Mesendoderm (in vitro differentiated cells): ENCODE data around the gene KRTAP19-5.

Experiments used
- DNase-seq: peaks from one replicate; pipeline ENCODE4 v3.0.0; 2013
- H2AK5ac ChIP-seq: 2 replicates; pipeline ENCODE4 v1.6.1; 2013; ENCODE audit warnings: low read length, inconsistent platforms
- H2BK120ac ChIP-seq: 2 replicates; pipeline ENCODE4 v1.6.1; 2013; ENCODE audit warnings: low read depth, mild to moderate bottlenecking, low read length, moderate library complexity, mixed read lengths
- H2BK15ac ChIP-seq: replicated peaks from 2 replicates; pipeline ENCODE4 v1.6.1; 2013; ENCODE audit warnings: low read depth, mild to moderate bottlenecking, moderate library complexity
- H2BK5ac ChIP-seq: 2 replicates; pipeline ENCODE4 v1.6.1; 2013; ENCODE audit warnings: low read length, inconsistent platforms
- H3K18ac ChIP-seq: 2 replicates; pipeline ENCODE4 v1.6.1; 2013; ENCODE audit warnings: mild to moderate bottlenecking, low read length, mixed read lengths
- H3K23ac ChIP-seq: one replicate; pipeline ENCODE4 v1.6.1; 2013; ENCODE audit warnings: low read length
- H3K27ac ChIP-seq: 2 replicates; pipeline ENCODE4 v1.5.1; 2013; ENCODE audit warnings: low read depth, mild to moderate bottlenecking, inconsistent platforms, low read length, moderate library complexity
- H3K27me3 ChIP-seq: 2 replicates; pipeline ENCODE4 v1.6.1; 2013; ENCODE audit warnings: low read length, control low read depth, mild to moderate bottlenecking, inconsistent platforms; ENCODE audit not compliant: insufficient read depth, poor library complexity
- H3K36me3 ChIP-seq: 2 replicates; pipeline ENCODE4 v1.6.1; 2013; ENCODE audit warnings: low read length, inconsistent platforms; ENCODE audit not compliant: control insufficient read depth, insufficient read depth
- H3K4ac ChIP-seq: one replicate; pipeline ENCODE4 v1.6.1; 2013; ENCODE audit warnings: low read depth, mild to moderate bottlenecking, low read length, moderate library complexity
- H3K4me1 ChIP-seq: 2 replicates; pipeline ENCODE4 v1.6.1; 2013; ENCODE audit warnings: low read depth, low read length, inconsistent platforms; ENCODE audit not compliant: control insufficient read depth
- H3K4me2 ChIP-seq: 2 replicates; pipeline ENCODE4 v1.6.1; 2013; ENCODE audit warnings: low read length
- H3K4me3 ChIP-seq: 2 replicates; pipeline ENCODE4 v1.5.1; 2013; ENCODE audit warnings: mild to moderate bottlenecking, low read length
- H3K56ac ChIP-seq: one replicate; pipeline ENCODE4 v1.6.1; 2013; ENCODE audit warnings: low read length
- H3K79me1 ChIP-seq: 2 replicates; pipeline ENCODE4 v1.6.1; 2013; ENCODE audit warnings: low read length, inconsistent platforms
- H3K79me2 ChIP-seq: 2 replicates; pipeline ENCODE4 v1.6.1; 2013; ENCODE audit warnings: mild to moderate bottlenecking, low read length; ENCODE audit not compliant: control insufficient read depth, insufficient read depth
- H3K9ac ChIP-seq: 2 replicates; pipeline ENCODE4 v1.6.1; 2013; ENCODE audit warnings: low read length, inconsistent platforms
- H4K5ac ChIP-seq: one replicate; pipeline ENCODE4 v1.6.1; 2013; ENCODE audit warnings: low read length
- H4K8ac ChIP-seq: one replicate; pipeline ENCODE4 v1.6.1; 2013; ENCODE audit warnings: low read depth, mild to moderate bottlenecking, control low read depth, low read length, moderate library complexity
- WGBS: extraction: QIAGEN DNeasy Blood & Tissue Kit; methylation state at CpG from one replicate; pipeline ENCODE4 v1.1.7; 2013; ENCODE audit warnings: low lambda C conversion rate, missing lambda C conversion rate; ENCODE audit not compliant: insufficient coverage; ENCODE audit errors: extremely low coverage; 5-methylcytosine and 5-hydroxymethylcytosine counted together

Gene KRTAP19-5

DNA sequence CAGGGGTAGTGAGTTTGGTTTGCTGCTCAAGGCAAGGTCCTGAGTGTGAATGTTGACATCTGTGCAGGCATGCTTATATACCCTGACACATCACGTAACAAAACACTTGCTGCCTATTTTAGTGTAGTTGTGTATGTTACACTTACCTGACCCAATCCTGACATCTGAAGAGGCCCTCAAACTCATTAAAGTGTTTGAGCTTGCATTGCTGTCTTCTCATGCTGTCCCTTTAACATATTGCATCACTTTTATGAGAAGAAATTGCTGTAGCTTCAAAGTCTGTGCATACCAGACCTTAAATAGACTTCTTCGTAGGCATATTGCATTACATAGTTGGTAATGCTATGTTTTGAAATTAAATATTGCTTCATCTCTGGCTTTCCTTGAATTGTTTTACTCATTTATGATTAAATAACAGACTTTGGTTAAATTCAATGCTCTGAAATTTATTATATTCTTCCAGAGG lies 9.9 kb downstream of the KRTAP19-5 start, which contains the start of gene KRTAP19-3:
Gene KRTAP19-3, minus strand, starts transcription at position 51 of the 466 bp plus-strand sequence. CDS start 56 bp downstream, outside the sequence.
- H3K79me1 ChIP-seq = no peaks in the 10 kb centered on the region
- no CpG with 5 or more reads among the region's 2 CpGs for WGBS

DNA sequence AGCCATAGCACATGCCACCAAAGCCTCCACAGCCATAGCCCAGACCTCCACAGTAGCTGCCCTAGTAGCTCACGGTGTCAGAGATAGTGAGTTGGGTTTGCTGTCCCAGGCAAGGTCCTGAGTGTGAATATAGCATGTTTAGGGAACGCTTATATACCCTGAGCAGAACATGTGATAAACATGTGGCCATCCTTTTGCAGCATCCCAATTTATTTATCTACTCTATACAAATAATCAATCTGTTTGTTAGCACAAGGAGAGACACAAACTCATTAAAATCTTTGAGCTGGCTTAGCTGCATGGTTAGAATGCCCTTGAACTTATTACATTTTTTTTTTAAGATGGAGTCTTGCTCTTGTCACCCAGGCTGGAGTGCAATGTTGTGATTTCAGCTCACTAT lies 14.6 kb downstream of the KRTAP19-5 start, which contains the start of gene KRTAP19-2:
Gene KRTAP19-2, minus strand, starts transcription at position 101 of the 400 bp plus-strand sequence. Its CDS starts 88 bp downstream, at position 13.
- no peak for DNase-seq
- H3K4me3 ChIP-seq = no peak within 1 kb of the TSS

More for the DNA sequence above, 9.9 kb downstream of the KRTAP19-5 start, which contains the start of gene KRTAP19-3:
- no peak within 1 kb of the TSS for H3K4me2 ChIP-seq
- no peak within 1 kb of the TSS for H3K9ac ChIP-seq
- H3K27me3 ChIP-seq = no peaks in the 10 kb centered on the region
- H3K79me2 ChIP-seq = no peaks in the 10 kb centered on the region
- H3K4me3 ChIP-seq = no peak within 1 kb of the TSS
- no peak within 1 kb of the TSS for H4K5ac ChIP-seq
- H3K23ac ChIP-seq = no peak within 1 kb of the TSS
- no peak within 1 kb of the TSS for H2BK120ac ChIP-seq
- no peak for DNase-seq
- no peak within 1 kb of the TSS for H3K4ac ChIP-seq
- no peak within 1 kb of the TSS for H2BK15ac ChIP-seq
- H2AK5ac ChIP-seq = no peak within 1 kb of the TSS
- no peak within 1 kb of the TSS for H3K18ac ChIP-seq
- no peak within 1 kb of the TSS for H3K56ac ChIP-seq
- no peaks in the 10 kb centered on the region for H3K4me1 ChIP-seq
- H3K27ac ChIP-seq = no peak within 1 kb of the TSS
- no peak within 1 kb of the TSS for H2BK5ac ChIP-seq
- H4K8ac ChIP-seq = no peak within 1 kb of the TSS
- H3K36me3 ChIP-seq = no peaks in the 10 kb centered on the region

DNA sequence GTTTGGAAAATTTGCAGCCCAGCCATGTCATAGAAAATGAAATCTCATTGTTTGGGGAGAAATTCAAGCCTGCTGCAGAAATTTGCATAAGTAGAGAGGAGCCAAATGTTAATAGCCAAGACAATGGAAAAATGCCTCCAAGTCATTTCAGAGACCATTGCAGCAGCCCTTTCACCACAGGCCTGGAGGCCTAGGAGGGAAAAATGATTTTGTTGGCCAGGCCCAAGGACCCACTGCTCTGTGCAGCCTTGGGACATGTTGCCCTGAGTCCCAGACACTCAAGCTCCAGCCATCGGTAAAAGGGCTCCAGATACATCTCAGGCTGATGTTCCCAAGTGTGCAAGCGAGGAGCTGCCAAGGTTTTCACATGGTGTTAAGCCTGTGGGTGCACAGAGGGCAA lies 15.8 kb downstream of the KRTAP19-5 start:
- Histone ChIP-seq H2BK5ac (no peak overlapping the region), H2AK5ac (no peak overlapping the region), H4K8ac (no peak overlapping the region), H3K4ac (no peak overlapping the region), H3K23ac (no peak overlapping the region), H3K56ac (no peak overlapping the region), H3K36me3 (no peaks in the 10 kb centered on the region), H3K4me1 (no peaks in the 10 kb centered on the region), H2BK120ac (no peak overlapping the region), H4K5ac (no peak overlapping the region), H3K27ac (no peak overlapping the region), H2BK15ac (no peak overlapping the region), H3K4me2 (no peak overlapping the region), H3K9ac (no peak overlapping the region), H3K18ac (no peak overlapping the region), H3K27me3 (no peaks in the 10 kb centered on the region), H3K79me1 (no peaks in the 10 kb centered on the region), H3K4me3 (no peak overlapping the region), H3K79me2 (no peaks in the 10 kb centered on the region)
- no peak for DNase-seq
- no CpG with 5 or more reads among the region's 2 CpGs for WGBS

More for the DNA sequence above, 14.6 kb downstream of the KRTAP19-5 start, which contains the start of gene KRTAP19-2:
- WGBS = no CpG with 5 or more reads among the region's 2 CpGs
- Histone ChIP-seq H3K79me2 (no peaks in the 10 kb centered on the region), H3K4me2 (no peak within 1 kb of the TSS), H3K79me1 (no peaks in the 10 kb centered on the region), H3K4me1 (no peaks in the 10 kb centered on the region), H3K27me3 (no peaks in the 10 kb centered on the region), H4K5ac (no peak within 1 kb of the TSS), H3K36me3 (no peaks in the 10 kb centered on the region), H2BK15ac (no peak within 1 kb of the TSS), H2AK5ac (no peak within 1 kb of the TSS), H3K9ac (no peak within 1 kb of the TSS), H3K56ac (no peak within 1 kb of the TSS), H3K23ac (no peak within 1 kb of the TSS), H3K27ac (no peak within 1 kb of the TSS), H2BK5ac (no peak within 1 kb of the TSS), H3K18ac (no peak within 1 kb of the TSS), H4K8ac (no peak within 1 kb of the TSS), H2BK120ac (no peak within 1 kb of the TSS), H3K4ac (no peak within 1 kb of the TSS)

DNA sequence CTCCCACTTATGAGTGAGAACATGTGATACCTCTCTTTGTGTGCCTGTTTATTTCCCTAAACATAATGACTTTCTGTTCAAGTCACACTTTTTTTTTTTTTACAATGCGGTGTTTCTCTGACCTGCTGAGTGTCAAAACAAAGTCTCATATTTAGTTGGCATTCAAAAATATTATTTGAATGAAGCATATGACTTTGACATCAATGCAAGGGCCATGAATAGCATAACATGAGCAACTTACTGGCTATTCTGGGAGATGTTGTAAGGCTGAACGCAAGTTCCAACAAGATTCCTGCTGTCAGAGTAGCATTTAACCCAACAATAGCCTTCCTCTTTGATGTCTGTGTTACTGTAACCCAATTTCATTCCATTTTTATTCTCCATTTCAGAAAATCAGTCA lies 19.8 kb downstream of the KRTAP19-5 start:
- no peak overlapping the region for H4K5ac ChIP-seq
- H2BK120ac ChIP-seq = no peak overlapping the region
- no peak overlapping the region for H3K18ac ChIP-seq
- no peak overlapping the region for H2BK15ac ChIP-seq
- no peak for DNase-seq
- H2BK5ac ChIP-seq = no peak overlapping the region
- H3K36me3 ChIP-seq = no peaks in the 10 kb centered on the region
- no CpG with 5 or more reads among the region's 2 CpGs for WGBS
- H3K79me1 ChIP-seq = no peaks in the 10 kb centered on the region
- no peak overlapping the region for H3K23ac ChIP-seq
- no peak overlapping the region for H3K9ac ChIP-seq
- no peak overlapping the region for H3K4me3 ChIP-seq
- H3K56ac ChIP-seq = no peak overlapping the region
- H3K79me2 ChIP-seq = no peaks in the 10 kb centered on the region
- no peak overlapping the region for H3K4ac ChIP-seq
- H4K8ac ChIP-seq = no peak overlapping the region
- no peak overlapping the region for H3K27ac ChIP-seq
- H3K4me1 ChIP-seq = no peaks in the 10 kb centered on the region
- no peaks in the 10 kb centered on the region for H3K27me3 ChIP-seq
- no peak overlapping the region for H2AK5ac ChIP-seq
- no peak overlapping the region for H3K4me2 ChIP-seq

DNA sequence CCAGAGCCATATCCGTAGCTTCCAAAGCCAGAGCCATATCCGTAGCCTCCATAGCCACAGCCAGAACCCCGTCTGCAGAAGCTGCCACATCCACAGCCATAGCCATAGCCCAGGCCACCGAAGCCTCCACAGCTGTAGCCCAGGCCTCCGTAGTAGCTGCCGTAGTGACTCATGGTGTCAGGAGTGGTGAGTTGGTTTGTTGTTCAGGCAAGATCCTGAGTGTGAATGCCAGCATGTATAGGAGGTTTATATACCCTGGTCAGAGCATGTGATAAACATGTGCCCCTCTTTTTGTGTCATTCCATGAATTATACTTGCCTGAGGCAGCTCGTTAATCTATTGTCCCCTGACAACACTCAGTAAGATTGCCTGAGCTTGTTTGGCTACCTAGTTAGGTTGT lies 21.8 kb downstream of the KRTAP19-5 start, which contains the start of gene KRTAP19-1:
Gene KRTAP19-1, minus strand, starts transcription at position 223 of the 400 bp plus-strand sequence. Its CDS starts 50 bp downstream, at position 173.
- no peak within 1 kb of the TSS for H3K9ac ChIP-seq
- H2BK15ac ChIP-seq = no peak within 1 kb of the TSS
- no peak within 1 kb of the TSS for H2AK5ac ChIP-seq
- DNase-seq = no peak
- H4K8ac ChIP-seq = no peak within 1 kb of the TSS
- H3K4me3 ChIP-seq = no peak within 1 kb of the TSS
- no peaks in the 10 kb centered on the region for H3K79me1 ChIP-seq
- no peak within 1 kb of the TSS for H3K27ac ChIP-seq
- H2BK120ac ChIP-seq = no peak within 1 kb of the TSS
- no peaks in the 10 kb centered on the region for H3K79me2 ChIP-seq
- no peaks in the 10 kb centered on the region for H3K36me3 ChIP-seq
- H2BK5ac ChIP-seq = no peak within 1 kb of the TSS
- H3K4me1 ChIP-seq = no peaks in the 10 kb centered on the region
- H3K4ac ChIP-seq = no peak within 1 kb of the TSS
- WGBS = no CpG with 5 or more reads among the region's 7 CpGs
- no peak within 1 kb of the TSS for H3K4me2 ChIP-seq
- H4K5ac ChIP-seq = no peak within 1 kb of the TSS
- no peaks in the 10 kb centered on the region for H3K27me3 ChIP-seq
- no peak within 1 kb of the TSS for H3K18ac ChIP-seq
- H3K56ac ChIP-seq = no peak within 1 kb of the TSS
- H3K23ac ChIP-seq = no peak within 1 kb of the TSS

DNA sequence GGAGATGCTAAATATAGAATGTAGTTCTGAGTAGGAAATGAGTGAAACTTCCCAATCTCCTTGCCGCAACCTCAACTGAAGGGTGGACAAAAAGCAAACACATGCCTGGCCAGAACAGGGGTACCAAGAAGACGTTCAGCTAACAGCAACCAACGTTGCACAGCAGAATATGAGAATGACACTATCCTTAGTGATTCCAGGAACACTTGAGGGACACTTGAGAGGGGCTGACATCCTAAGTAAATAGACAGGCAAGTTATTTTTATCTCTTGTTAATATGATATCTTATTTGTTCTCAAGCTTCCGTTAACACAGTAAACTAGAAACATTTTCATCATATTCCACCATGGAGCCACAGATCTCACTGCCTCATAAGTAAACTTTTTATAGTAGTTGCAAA lies 22.7 kb downstream of the KRTAP19-5 start:
- no peak overlapping the region for H3K56ac ChIP-seq
- H3K9ac ChIP-seq = no peak overlapping the region
- H3K4me3 ChIP-seq = no peak overlapping the region
- H3K27ac ChIP-seq = no peak overlapping the region
- no peaks in the 10 kb centered on the region for H3K36me3 ChIP-seq
- H3K4me1 ChIP-seq = no peaks in the 10 kb centered on the region
- H3K79me2 ChIP-seq = no peaks in the 10 kb centered on the region
- no peak overlapping the region for H2BK15ac ChIP-seq
- H2BK120ac ChIP-seq = no peak overlapping the region
- DNase-seq = no peak
- H2BK5ac ChIP-seq = no peak overlapping the region
- H4K8ac ChIP-seq = no peak overlapping the region
- no CpG with 5 or more reads among the region's 4 CpGs for WGBS
- no peaks in the 10 kb centered on the region for H3K27me3 ChIP-seq
- H3K4ac ChIP-seq = no peak overlapping the region
- no peak overlapping the region for H3K4me2 ChIP-seq
- H2AK5ac ChIP-seq = no peak overlapping the region
- H3K18ac ChIP-seq = no peak overlapping the region
- no peaks in the 10 kb centered on the region for H3K79me1 ChIP-seq
- H3K23ac ChIP-seq = no peak overlapping the region
- no peak overlapping the region for H4K5ac ChIP-seq
